Measurements from ENCODE around the gene NOTCH2. TPM values are rescaled to one million over a fixed set of nuclear protein-coding genes. Genes with fewer than 3 reads are reported as not detected.
A peak's percentile ranks its signal among the peaks of the same experiment; 100 is the strongest.

The NOTCH2 gene
- total RNA-seq, 2 experiments from 2014 or later = 90.9 to 95.6 TPM

DNA sequence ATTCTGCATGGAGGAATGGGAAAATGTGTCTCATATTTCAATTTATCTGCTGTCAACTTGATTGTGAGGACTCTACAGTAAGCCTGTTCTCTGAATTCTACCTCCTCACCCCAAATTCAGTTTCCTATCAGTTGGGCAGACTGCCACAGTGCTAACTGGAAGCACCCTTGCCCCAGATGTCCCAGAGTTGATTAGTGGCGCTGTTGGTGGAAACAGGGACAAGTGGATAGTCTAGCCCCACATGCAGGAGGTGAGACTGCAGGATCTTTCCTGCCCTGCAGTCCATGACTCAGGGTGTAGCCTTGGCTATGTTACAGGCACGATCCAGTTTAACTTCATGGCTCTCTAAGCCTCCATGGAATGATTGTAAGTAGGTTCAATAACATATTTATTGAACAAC lies 195.3 kb downstream of the NOTCH2 start:
- Mint-ChIP-seq H3K36me3 (no peaks in the 10 kb centered on the region), H3K27me3 (peaks cover 49% of the 10 kb centered on the region), H3K4me3 (no peak overlapping the region), H3K4me1 (peaks cover 13% of the 10 kb centered on the region), H3K9me3 (ENCODE audit: low read depth) (no peaks in the 10 kb centered on the region), H3K27ac (no peak overlapping the region)
- CTCF ChIA-PET = interaction anchor here (0.9 to 1.5 kb wide), 5 partner anchors 9 to 94 kb away, joined by 3 to 6 read pairs (median 4); no protein-coding TSS in a partner anchor
- DNase-seq = no peak
- no peak for ATAC-seq

DNA sequence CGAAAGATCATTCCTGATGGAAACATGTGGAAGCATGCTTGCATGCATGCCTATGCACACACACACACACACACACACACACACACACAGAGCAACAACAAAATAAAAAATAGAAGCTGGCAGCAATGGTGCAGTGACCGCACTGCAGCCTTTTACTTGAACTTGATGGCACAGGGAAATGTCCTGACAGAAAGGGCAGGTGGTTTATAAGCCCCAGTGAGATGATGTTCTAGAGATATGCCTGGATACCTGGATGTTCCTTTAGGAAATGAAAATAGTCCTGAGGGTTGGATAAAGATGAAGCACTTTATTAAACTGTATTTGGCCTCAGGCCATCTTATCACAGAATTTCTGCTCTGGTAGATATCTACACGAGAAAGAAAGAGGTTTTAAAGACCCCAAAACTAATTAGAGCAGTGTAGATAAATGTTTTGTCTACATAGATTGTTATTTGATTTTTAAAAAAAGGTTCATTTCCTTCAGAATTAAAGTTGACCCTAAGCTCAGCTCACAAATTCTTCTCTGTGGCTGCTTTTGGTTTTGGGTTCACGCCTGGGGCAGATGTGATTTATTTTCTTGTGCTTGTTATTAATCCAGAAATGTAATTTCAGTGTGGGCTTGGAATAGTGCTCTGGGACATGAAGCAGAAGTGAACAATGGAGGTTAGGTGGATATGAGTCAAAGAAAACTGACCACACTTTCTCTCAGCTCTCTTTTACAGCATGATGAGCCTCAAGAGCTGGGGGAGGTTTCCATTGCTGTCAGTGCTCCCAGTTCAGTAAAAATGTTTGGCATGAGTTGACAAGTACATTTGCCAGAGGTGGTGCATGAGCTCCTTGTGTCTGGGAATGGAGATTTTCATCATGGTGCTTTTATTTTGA lies 196.1 kb downstream of the NOTCH2 start:
- peaks cover 13% of the 10 kb centered on the region for H3K4me1 Mint-ChIP-seq
- no peaks in the 10 kb centered on the region for H3K36me3 Mint-ChIP-seq
- no peak overlapping the region for H3K4me3 Mint-ChIP-seq
- ATAC-seq (peak; percentile 53), DNase-seq (no peak)
- peaks cover 48% of the 10 kb centered on the region for H3K27me3 Mint-ChIP-seq
- H3K27ac Mint-ChIP-seq = no peak overlapping the region
- H3K9me3 Mint-ChIP-seq (ENCODE audit: low read depth) = no peaks in the 10 kb centered on the region
- CTCF ChIA-PET = interaction anchor here (0.9 to 1.5 kb wide), 5 partner anchors 10 to 95 kb away, joined by 3 to 6 read pairs (median 4); no protein-coding TSS in a partner anchor

DNA sequence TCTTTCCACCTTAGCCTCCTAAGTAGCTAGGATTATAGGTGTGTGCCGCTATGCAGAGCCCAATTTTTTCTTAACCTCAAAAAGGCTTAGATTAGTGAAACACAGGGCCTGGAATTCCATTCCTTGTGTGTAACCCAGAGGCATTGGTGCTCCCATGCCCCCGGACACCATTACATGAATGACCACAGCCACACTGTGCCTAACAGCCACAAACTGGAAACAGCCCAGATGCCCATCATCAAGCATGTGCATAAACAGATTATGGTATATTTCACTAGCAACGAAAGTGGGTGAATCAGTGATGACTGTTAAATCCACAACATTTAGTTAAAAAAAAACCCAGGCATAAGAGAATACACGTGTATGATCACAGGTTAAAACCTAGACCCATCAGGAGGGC lies 197.6 kb downstream of the NOTCH2 start:
- no peak overlapping the region for H3K4me3 Mint-ChIP-seq
- CTCF ChIA-PET = interaction anchor here (0.7 to 1.4 kb wide), 4 partner anchors 21 to 115 kb away, joined by 3 read pairs; no protein-coding TSS in a partner anchor

DNA sequence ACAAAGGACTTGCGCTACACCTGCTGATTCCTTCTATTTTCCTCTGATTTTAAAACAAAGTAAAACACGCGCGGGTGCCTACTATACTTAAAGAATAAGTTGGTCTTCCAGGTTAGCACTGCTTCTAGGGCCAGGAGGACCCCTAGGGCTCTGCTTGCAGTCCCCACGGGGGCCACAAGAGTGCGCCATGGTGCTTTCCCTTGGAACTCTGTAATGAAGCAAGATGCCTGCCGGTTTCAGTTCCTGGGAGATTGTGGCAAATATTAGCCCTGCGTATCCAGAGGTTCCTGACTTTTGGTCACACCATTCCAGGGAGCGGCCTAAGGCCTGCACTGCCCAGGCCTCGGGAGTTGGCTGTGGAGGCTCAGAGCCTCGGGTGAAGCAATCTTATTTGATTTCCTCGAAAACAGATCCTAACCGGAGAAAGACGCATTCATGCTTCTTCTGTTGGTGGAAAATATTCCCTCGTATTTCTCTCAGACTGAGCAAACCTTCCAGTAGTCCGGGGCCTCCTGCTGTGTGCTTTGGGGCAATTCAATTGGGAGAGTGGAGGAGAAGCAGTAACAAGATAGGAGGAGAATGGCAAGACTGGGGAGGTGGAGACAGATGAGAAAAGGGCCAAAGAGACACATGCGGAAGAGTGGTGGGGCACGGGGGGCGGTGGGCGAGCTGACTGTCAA lies 198.4 kb downstream of the NOTCH2 start:
- Mint-ChIP-seq H3K27me3 (peaks cover 54% of the 10 kb centered on the region), H3K9me3 (ENCODE audit: low read depth) (no peaks in the 10 kb centered on the region), H3K4me3 (no peak overlapping the region), H3K27ac (no peak overlapping the region), H3K36me3 (no peaks in the 10 kb centered on the region), H3K4me1 (peaks cover 17% of the 10 kb centered on the region)
- DNase-seq (peak; percentile 85), ATAC-seq (peak; percentile 73)
- CTCF ChIA-PET = interaction anchor here (0.7 to 2.8 kb wide), 6 partner anchors 8 to 116 kb away, joined by 3 to 10 read pairs (median 3); no protein-coding TSS in a partner anchor

More for the DNA sequence above, 197.6 kb downstream of the NOTCH2 start:
- no peaks in the 10 kb centered on the region for H3K36me3 Mint-ChIP-seq
- DNase-seq (no peak), ATAC-seq (no peak)
- peaks cover 17% of the 10 kb centered on the region for H3K4me1 Mint-ChIP-seq
- no peaks in the 10 kb centered on the region for H3K9me3 Mint-ChIP-seq (ENCODE audit: low read depth)
- peaks cover 46% of the 10 kb centered on the region for H3K27me3 Mint-ChIP-seq
- no peak overlapping the region for H3K27ac Mint-ChIP-seq

DNA sequence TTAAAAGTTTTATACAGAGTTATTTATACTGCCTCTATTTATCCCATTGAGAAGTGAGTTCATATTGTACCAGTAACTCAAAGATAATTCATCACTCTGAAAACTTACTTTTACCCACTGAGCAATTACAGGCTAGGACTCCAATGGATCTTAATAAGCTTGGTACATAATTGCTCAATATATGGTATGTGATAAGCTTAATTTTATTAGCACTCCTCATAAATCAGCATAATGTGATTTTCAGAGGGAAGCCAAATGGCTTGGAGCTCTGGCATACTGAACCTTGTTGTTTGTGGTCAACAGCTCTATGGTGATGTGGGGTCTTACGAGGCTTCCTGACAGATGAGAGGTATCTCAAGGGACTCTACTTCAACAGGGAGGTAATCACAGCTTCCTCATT lies 199.5 kb downstream of the NOTCH2 start:
- Mint-ChIP-seq H3K4me3 (no peak overlapping the region), H3K4me1 (peaks cover 17% of the 10 kb centered on the region), H3K36me3 (no peaks in the 10 kb centered on the region), H3K9me3 (ENCODE audit: low read depth) (no peaks in the 10 kb centered on the region), H3K27ac (no peak overlapping the region), H3K27me3 (peaks cover 63% of the 10 kb centered on the region)
- CTCF ChIA-PET = interaction anchor here (1.1 to 3.1 kb wide), 8 partner anchors 9 to 67 kb away, joined by 3 to 11 read pairs (median 4); no protein-coding TSS in a partner anchor
- ATAC-seq (no peak), DNase-seq (no peak)

DNA sequence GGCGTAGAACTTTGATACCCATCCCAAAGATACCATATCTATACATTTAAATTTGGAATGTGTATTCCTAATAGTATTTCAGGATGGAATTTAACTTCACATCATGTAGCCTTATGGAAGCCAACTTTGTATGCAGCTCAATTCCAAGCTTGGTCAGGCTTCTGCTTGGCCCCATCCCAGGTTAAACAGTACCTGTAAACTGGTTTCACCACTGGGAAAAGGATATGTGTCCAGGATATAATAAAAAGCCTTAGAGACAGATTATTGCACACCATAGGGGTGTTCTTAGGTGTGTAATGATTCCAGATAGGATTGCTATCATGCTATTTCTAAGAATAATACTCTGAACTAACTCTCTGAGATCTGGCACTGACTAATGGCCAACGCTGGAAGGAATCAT lies 201.3 kb downstream of the NOTCH2 start:
- peaks cover 8% of the 10 kb centered on the region for H3K4me1 Mint-ChIP-seq
- CTCF ChIA-PET = interaction anchor here (0.8 to 3.1 kb wide), 5 partner anchors 8 to 86 kb away, joined by 3 to 11 read pairs (median 6); no protein-coding TSS in a partner anchor
- ATAC-seq (no peak), DNase-seq (no peak)
- H3K4me3 Mint-ChIP-seq = no peak overlapping the region
- peaks cover 63% of the 10 kb centered on the region for H3K27me3 Mint-ChIP-seq
- no peaks in the 10 kb centered on the region for H3K36me3 Mint-ChIP-seq
- H3K27ac Mint-ChIP-seq = no peak overlapping the region
- H3K9me3 Mint-ChIP-seq (ENCODE audit: low read depth) = no peaks in the 10 kb centered on the region

DNA sequence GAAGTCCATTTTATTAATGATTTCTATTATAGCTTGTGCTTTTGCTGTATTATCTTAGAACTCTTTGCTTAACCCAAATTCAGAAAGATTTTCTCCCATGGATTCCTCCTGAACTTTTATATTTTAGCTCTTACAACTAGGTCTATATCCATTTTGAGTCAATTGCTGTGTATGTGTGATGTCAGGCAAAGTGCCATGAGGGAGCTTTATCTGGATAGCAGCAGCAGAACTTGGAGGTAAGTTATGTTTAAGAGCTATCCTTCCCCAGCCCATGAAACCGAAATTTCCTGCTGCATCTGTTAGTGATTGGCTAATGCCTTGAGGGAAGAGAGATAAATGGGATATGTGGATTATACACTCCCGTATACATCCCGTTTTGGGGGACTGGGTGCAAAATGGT lies 203.0 kb downstream of the NOTCH2 start:
- H3K4me3 Mint-ChIP-seq = no peak overlapping the region
- no peaks in the 10 kb centered on the region for H3K9me3 Mint-ChIP-seq (ENCODE audit: low read depth)
- ATAC-seq (no peak), DNase-seq (no peak)
- H3K27me3 Mint-ChIP-seq = peaks cover 65% of the 10 kb centered on the region
- H3K36me3 Mint-ChIP-seq = no peaks in the 10 kb centered on the region
- peaks cover 8% of the 10 kb centered on the region for H3K4me1 Mint-ChIP-seq
- H3K27ac Mint-ChIP-seq = no peak overlapping the region
- CTCF ChIA-PET = interaction anchor here (1.2 to 2.4 kb wide), 3 partner anchors 10 to 123 kb away, joined by 3 to 6 read pairs (median 3); no protein-coding TSS in a partner anchor

DNA sequence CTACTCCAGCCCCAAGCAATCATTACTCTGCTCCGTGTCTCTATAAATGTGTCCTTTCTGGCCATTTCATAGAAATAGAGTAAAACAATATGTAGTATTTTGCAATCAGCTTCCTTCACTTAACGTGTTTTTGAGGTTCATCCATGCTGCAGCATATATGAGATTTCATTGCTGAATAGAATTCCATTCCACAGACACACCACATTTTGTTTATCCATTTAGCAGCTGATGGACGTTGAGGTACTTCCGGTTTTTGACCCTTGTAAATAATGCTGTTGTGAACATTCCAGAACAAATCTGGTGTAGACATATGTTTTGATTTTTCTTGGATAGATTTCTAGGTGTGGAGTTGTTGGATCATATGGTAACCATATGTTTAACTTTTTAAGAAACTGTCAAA lies 203.8 kb downstream of the NOTCH2 start:
- ATAC-seq (no peak), DNase-seq (no peak)
- H3K27ac Mint-ChIP-seq = no peak overlapping the region
- H3K4me1 Mint-ChIP-seq = peaks cover 4% of the 10 kb centered on the region
- H3K27me3 Mint-ChIP-seq = peaks cover 60% of the 10 kb centered on the region
- H3K36me3 Mint-ChIP-seq = no peaks in the 10 kb centered on the region
- CTCF ChIA-PET = interaction anchor here (1.2 to 2.4 kb wide), 2 partner anchors 9 to 122 kb away, joined by 3 to 6 read pairs; no protein-coding TSS in a partner anchor
- no peak overlapping the region for H3K4me3 Mint-ChIP-seq
- no peaks in the 10 kb centered on the region for H3K9me3 Mint-ChIP-seq (ENCODE audit: low read depth)

DNA sequence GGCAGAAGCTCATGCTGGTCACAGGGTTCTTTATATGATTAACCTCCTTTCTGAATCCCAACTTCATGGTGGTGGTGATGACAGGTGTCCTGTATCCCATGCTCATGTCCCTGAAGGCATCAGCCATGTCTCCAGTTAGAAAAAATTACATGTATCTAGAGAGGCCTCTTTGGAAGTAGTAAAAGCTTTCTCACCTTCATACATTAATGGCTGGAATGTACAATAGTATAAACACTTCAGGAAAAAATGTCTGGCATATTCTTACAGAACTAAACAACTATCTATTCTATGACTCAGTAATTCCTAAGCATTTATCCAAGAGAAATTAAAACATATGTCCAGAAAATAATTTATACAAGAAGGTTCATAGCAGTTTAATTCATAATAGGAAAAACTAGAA lies 207.2 kb downstream of the NOTCH2 start:
- CTCF ChIA-PET = no interaction called here
- ATAC-seq = no peak

More for the DNA sequence above, 207.2 kb downstream of the NOTCH2 start:
- H3K4me3 Mint-ChIP-seq = no peak overlapping the region
- no peaks in the 10 kb centered on the region for H3K9me3 Mint-ChIP-seq (ENCODE audit: low read depth)
- H3K4me1 Mint-ChIP-seq = peaks cover 25% of the 10 kb centered on the region
- no peaks in the 10 kb centered on the region for H3K36me3 Mint-ChIP-seq
- H3K27ac Mint-ChIP-seq = no peak overlapping the region
- H3K27me3 Mint-ChIP-seq = peaks cover 52% of the 10 kb centered on the region
- no peak for DNase-seq

Other genes starting within 250 kb of the NOTCH2 start
- not detected for gene ADAM30, start 173.1 kb downstream of the NOTCH2 start, total RNA-seq
- 10 to 100 TPM; 18.5 to 23.8 TPM for gene SEC22B, start 106.9 kb upstream of the NOTCH2 start, total RNA-seq

Measured in activated CD8-positive, alpha-beta memory T cell treated with anti-CD3 and anti-CD28 coated beads, Interleukin-2, amount 10 ng/mL, durations not matched to agents 7 days and 5 days (primary cell).